ENCODE results near the gene ALK.
A peak's percentile ranks its signal among the peaks of the same experiment; 100 is the strongest.

ALK gene

GRCh38 chr2:29448096-29448688, 473.2 kb downstream of the ALK start:
- DNase-seq (ENCODE audit: low read depth), result no peak

GRCh38 chr2:29447513-29447912, 473.9 kb downstream of the ALK start:
- no peak for DNase-seq (ENCODE audit: low read depth)

- DNase-seq (ENCODE audit: low read depth), result no peak
Measured at GRCh38 chr2:29446847-29447246, 474.5 kb downstream of the ALK start.

GRCh38 chr2:29444150-29444549, 477.2 kb downstream of the ALK start:
- DNase-seq (ENCODE audit: low read depth), result no peak

GRCh38 chr2:29443627-29444026, 477.8 kb downstream of the ALK start:
- peak; percentile 92 for DNase-seq (ENCODE audit: low read depth)

GRCh38 chr2:29443151-29443550, 478.2 kb downstream of the ALK start:
- no peak for DNase-seq (ENCODE audit: low read depth)

- no peak for DNase-seq (ENCODE audit: low read depth)
Measured at GRCh38 chr2:29440921-29441623, 480.3 kb downstream of the ALK start.

- DNase-seq (ENCODE audit: low read depth), result no peak
Measured at GRCh38 chr2:29433920-29434319, 487.5 kb downstream of the ALK start.

GRCh38 chr2:29433128-29433527, 488.3 kb downstream of the ALK start:
- DNase-seq (ENCODE audit: low read depth), result no peak

- no peak for DNase-seq (ENCODE audit: low read depth)
Measured at GRCh38 chr2:29431485-29431884, 489.9 kb downstream of the ALK start.

GRCh38 chr2:29430382-29431112, 490.8 kb downstream of the ALK start:
- no peak for DNase-seq (ENCODE audit: low read depth)

GRCh38 chr2:29426354-29426753, 495.0 kb downstream of the ALK start:
- DNase-seq (ENCODE audit: low read depth), result no peak

- no peak for DNase-seq (ENCODE audit: low read depth)
Measured at GRCh38 chr2:29425866-29426265, 495.5 kb downstream of the ALK start.

GRCh38 chr2:29423061-29423666, 498.2 kb downstream of the ALK start:
- no peak for DNase-seq (ENCODE audit: low read depth)

- no peak for DNase-seq (ENCODE audit: low read depth)
Measured at GRCh38 chr2:29420999-29421782, 500.2 kb downstream of the ALK start.

- no peak for DNase-seq (ENCODE audit: low read depth)
Measured at GRCh38 chr2:29420464-29420863, 500.9 kb downstream of the ALK start.

- no peak for DNase-seq (ENCODE audit: low read depth)
Measured at GRCh38 chr2:29417630-29418029, 503.8 kb downstream of the ALK start.

- no peak for DNase-seq (ENCODE audit: low read depth)
Measured at GRCh38 chr2:29412197-29412925, 509.0 kb downstream of the ALK start.

- DNase-seq (ENCODE audit: low read depth), result peak; percentile 4
Measured at GRCh38 chr2:29405707-29406106, 515.7 kb downstream of the ALK start.

GRCh38 chr2:29405266-29405665, 516.1 kb downstream of the ALK start:
- no peak for DNase-seq (ENCODE audit: low read depth)

- no peak for DNase-seq (ENCODE audit: low read depth)
Measured at GRCh38 chr2:29401994-29402393, 519.4 kb downstream of the ALK start.
